Measurements from ENCODE around the gene CPB1.
"Not testable (repeated sequence)": the region's sequence is repeated elsewhere in the genome, so short reads cannot be mapped to it uniquely, and the experiment has no call there.

CPB1 gene

GRCh38 chr3:148827585-148827984, at the start of gene CPB1:
Gene CPB1 (plus strand): TSS chr3:148827811. CDS start chr3:148827824, 13 bp downstream.
- DNase-seq = no peak

GRCh38 chr3:148778926-148779325, 48.7 kb upstream of the CPB1 start:
- no peak for DNase-seq

GRCh38 chr3:148785026-148785425, 42.6 kb upstream of the CPB1 start:
- DNase-seq = not testable (repeated sequence)

GRCh38 chr3:148786159-148786558, 41.5 kb upstream of the CPB1 start:
- DNase-seq = not testable (repeated sequence)

GRCh38 chr3:148789146-148789545, 38.5 kb upstream of the CPB1 start:
- no peak for DNase-seq

GRCh38 chr3:148789906-148790305, 37.7 kb upstream of the CPB1 start:
- DNase-seq = no peak

GRCh38 chr3:148790370-148790769, 37.2 kb upstream of the CPB1 start:
- DNase-seq = no peak

- no peak for DNase-seq
Observed at GRCh38 chr3:148790851-148791735, 36.5 kb upstream of the CPB1 start.

- DNase-seq = no peak
Observed at GRCh38 chr3:148791920-148792319, 35.7 kb upstream of the CPB1 start.

- no peak for DNase-seq
Observed at GRCh38 chr3:148792516-148792915, 35.1 kb upstream of the CPB1 start.

GRCh38 chr3:148796799-148797198, 30.8 kb upstream of the CPB1 start:
- DNase-seq = no peak

GRCh38 chr3:148797795-148798194, 29.8 kb upstream of the CPB1 start:
- DNase-seq = no peak

GRCh38 chr3:148800414-148800813, 27.2 kb upstream of the CPB1 start:
- no peak for DNase-seq

GRCh38 chr3:148809835-148810234, 17.8 kb upstream of the CPB1 start:
- DNase-seq = no peak

- no peak for DNase-seq
Observed at GRCh38 chr3:148815316-148816110, 12.1 kb upstream of the CPB1 start.

GRCh38 chr3:148816427-148816826, 11.2 kb upstream of the CPB1 start:
- DNase-seq = no peak

GRCh38 chr3:148816981-148817525, 10.6 kb upstream of the CPB1 start:
- no peak for DNase-seq

- no peak for DNase-seq
Observed at GRCh38 chr3:148820361-148821245, 7.0 kb upstream of the CPB1 start.

GRCh38 chr3:148823026-148823425, 4.6 kb upstream of the CPB1 start:
- no peak for DNase-seq

- no peak for DNase-seq
Observed at GRCh38 chr3:148825476-148825875, 2.1 kb upstream of the CPB1 start.

GRCh38 chr3:148828136-148828690, 602 bp downstream of the CPB1 start:
- DNase-seq = no peak

- no peak for DNase-seq
Observed at GRCh38 chr3:148829926-148830325, 2.3 kb downstream of the CPB1 start.

All from activated effector memory CD4-positive, alpha-beta T cell treated with Interleukin-2 at 50 U/mL for 16 hours (primary cell).